Nephron (organoid): ENCODE results near the gene SEC23B.

Experiments
- H3K27ac Mint-ChIP-seq, 3 experiments: 2 replicates each; pipeline ENCODE4 v1.8.0; 2020; ENCODE audit warnings: mixed read lengths in 3 of 3, mild to moderate bottlenecking in 2 of 3, moderate library complexity in 1 of 3
- H3K27me3 Mint-ChIP-seq: 2 replicates; pipeline ENCODE4 v1.8.0; 2021; ENCODE audit warnings: low read depth, mild to moderate bottlenecking, moderate library complexity, mixed read lengths
- H3K36me3 Mint-ChIP-seq: 2 replicates; pipeline ENCODE4 v1.8.0; 2020; ENCODE audit warnings: low read depth, mixed read lengths
- H3K4me1 Mint-ChIP-seq: 2 replicates; pipeline ENCODE4 v1.8.0; 2020; ENCODE audit warnings: mixed read lengths
- H3K4me3 Mint-ChIP-seq, 3 experiments: 2 replicates each; pipeline ENCODE4 v1.8.0; 2020; ENCODE audit warnings: mild to moderate bottlenecking in 3 of 3, mixed read lengths in 3 of 3, moderate library complexity in 2 of 3
- H3K9me3 Mint-ChIP-seq: 2 replicates; pipeline ENCODE4 v1.8.0; 2020; ENCODE audit warnings: mixed read lengths
- CTCF ChIP-seq, 3 experiments: fragments of 200-600 bp; sonication (generic); IDR thresholded peaks; one replicate each; pipeline ENCODE4 v1.5.0; 2021; ENCODE audit warnings: antibody characterized with exemption in 3 of 3; ENCODE audit not compliant: unreplicated experiment in 3 of 3

Gene SEC23B

GRCh38 chr20:18541741-18542140 lies 34.0 kb downstream of the SEC23B start:
- peaks cover 8% of the 10 kb centered on the region for H3K9me3 Mint-ChIP-seq
- H3K27me3 Mint-ChIP-seq, result no peaks in the 10 kb centered on the region
- peak overlapping the region; percentile 23 to 75 (median 67) for H3K27ac Mint-ChIP-seq
- H3K4me1 Mint-ChIP-seq, result no peaks in the 10 kb centered on the region
- H3K4me3 Mint-ChIP-seq, result no peak overlapping the region
- TF ChIP-seq CTCF (IDR thresholded peaks at IDR 0.05; ENCODE audit: unreplicated experiment in 3 of 3), result no peak
- H3K36me3 Mint-ChIP-seq, result peaks cover 59% of the 10 kb centered on the region

- no peaks in the 10 kb centered on the region for H3K27me3 Mint-ChIP-seq
- no peak overlapping the region for H3K27ac Mint-ChIP-seq
- H3K4me1 Mint-ChIP-seq, result no peaks in the 10 kb centered on the region
- H3K36me3 Mint-ChIP-seq, result peaks cover 49% of the 10 kb centered on the region
- no peak for TF ChIP-seq CTCF (IDR thresholded peaks at IDR 0.05; ENCODE audit: unreplicated experiment in 3 of 3)
- H3K4me3 Mint-ChIP-seq, result no peak overlapping the region
- H3K9me3 Mint-ChIP-seq, result peaks cover 6% of the 10 kb centered on the region
Measured at GRCh38 chr20:18543216-18543615, 35.5 kb downstream of the SEC23B start.

GRCh38 chr20:18543932-18544331 lies 36.2 kb downstream of the SEC23B start:
- peak overlapping the region in 2 of 3 experiments; percentile 12 to 61 for H3K27ac Mint-ChIP-seq
- TF ChIP-seq CTCF (IDR thresholded peaks at IDR 0.05; ENCODE audit: unreplicated experiment in 3 of 3), result no peak
- H3K27me3 Mint-ChIP-seq, result no peaks in the 10 kb centered on the region
- H3K36me3 Mint-ChIP-seq, result peaks cover 48% of the 10 kb centered on the region
- H3K4me1 Mint-ChIP-seq, result no peaks in the 10 kb centered on the region
- no peak overlapping the region for H3K4me3 Mint-ChIP-seq
- H3K9me3 Mint-ChIP-seq, result peaks cover 6% of the 10 kb centered on the region

- TF ChIP-seq CTCF (IDR thresholded peaks at IDR 0.05; ENCODE audit: unreplicated experiment in 3 of 3), result no peak
- H3K4me3 Mint-ChIP-seq, result no peak overlapping the region
- no peaks in the 10 kb centered on the region for H3K27me3 Mint-ChIP-seq
Measured at GRCh38 chr20:18545566-18545965, 37.8 kb downstream of the SEC23B start.

GRCh38 chr20:18548465-18548864 lies 40.7 kb downstream of the SEC23B start:
- Mint-ChIP-seq H3K4me1 (no peaks in the 10 kb centered on the region), H3K4me3 (no peak overlapping the region), H3K27me3 (no peaks in the 10 kb centered on the region), H3K36me3 (peaks cover 41% of the 10 kb centered on the region), H3K9me3 (no peaks in the 10 kb centered on the region), H3K27ac (no peak overlapping the region)
- TF ChIP-seq CTCF (IDR thresholded peaks at IDR 0.05; ENCODE audit: unreplicated experiment in 3 of 3), result no peak

More at GRCh38 chr20:18545566-18545965, 37.8 kb downstream of the SEC23B start:
- peak overlapping the region; percentile 1 to 70 (median 62) for H3K27ac Mint-ChIP-seq
- H3K9me3 Mint-ChIP-seq, result no peaks in the 10 kb centered on the region
- H3K4me1 Mint-ChIP-seq, result no peaks in the 10 kb centered on the region
- H3K36me3 Mint-ChIP-seq, result peaks cover 43% of the 10 kb centered on the region

- no peaks in the 10 kb centered on the region for H3K27me3 Mint-ChIP-seq
- H3K36me3 Mint-ChIP-seq, result peaks cover 65% of the 10 kb centered on the region
- H3K9me3 Mint-ChIP-seq, result no peaks in the 10 kb centered on the region
- no peak for TF ChIP-seq CTCF (IDR thresholded peaks at IDR 0.05; ENCODE audit: unreplicated experiment in 3 of 3)
- H3K4me1 Mint-ChIP-seq, result no peaks in the 10 kb centered on the region
- H3K27ac Mint-ChIP-seq, result no peak overlapping the region
- no peak overlapping the region for H3K4me3 Mint-ChIP-seq
Measured at GRCh38 chr20:18553746-18554145, 46.0 kb downstream of the SEC23B start.
